GM18867 (cell line): ENCODE results near the gene SLC38A10.

ENCODE experiments used
- ATAC-seq: cut with Tn5 transposase; IDR thresholded peaks from one replicate; pipeline ENCODE4 v1.9.1; 2021; ENCODE audit warnings: mild to moderate bottlenecking, moderate library complexity; ENCODE audit not compliant: unreplicated experiment

The SLC38A10 gene

DNA sequence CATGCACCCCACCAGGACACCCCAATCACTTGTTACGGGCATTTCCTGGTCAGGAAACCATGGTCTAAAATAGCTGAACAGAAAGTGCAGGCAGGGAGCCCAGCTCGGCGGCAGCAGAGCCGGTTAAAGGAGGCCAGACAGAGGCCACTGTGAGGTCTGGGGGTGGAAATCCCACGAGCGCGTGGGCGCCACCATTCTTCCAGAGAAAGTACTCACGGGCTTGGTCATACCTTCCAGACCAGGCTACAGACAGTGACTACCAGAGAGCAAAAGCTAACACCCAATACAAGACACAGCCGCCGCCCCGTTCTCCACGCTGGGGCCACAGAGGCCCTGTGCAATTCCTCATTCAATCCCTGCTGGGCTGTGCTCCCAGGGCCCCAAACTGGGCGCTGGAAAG, 84.2 kb downstream of the SLC38A10 start:
- ATAC-seq, result no peak

DNA sequence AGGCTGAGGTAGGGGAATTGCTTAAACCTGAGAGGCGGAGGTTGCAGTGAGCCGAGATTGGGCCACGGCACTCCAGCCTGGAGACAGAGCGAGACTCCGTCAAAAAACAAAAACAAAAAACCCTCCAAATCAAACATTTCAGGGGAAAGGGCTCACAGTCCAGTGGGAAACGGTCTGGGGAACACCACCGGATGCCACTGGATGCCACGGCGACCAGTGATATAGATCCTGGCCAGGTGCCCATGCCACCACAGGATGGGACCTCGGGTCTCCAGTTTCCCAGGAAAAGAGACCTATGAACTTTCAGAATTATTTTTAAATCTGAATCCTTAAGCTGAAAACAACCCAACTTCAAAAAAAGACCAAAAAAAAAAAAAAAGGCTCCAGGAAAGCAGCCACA, 84.6 kb downstream of the SLC38A10 start:
- ATAC-seq, result no peak

DNA sequence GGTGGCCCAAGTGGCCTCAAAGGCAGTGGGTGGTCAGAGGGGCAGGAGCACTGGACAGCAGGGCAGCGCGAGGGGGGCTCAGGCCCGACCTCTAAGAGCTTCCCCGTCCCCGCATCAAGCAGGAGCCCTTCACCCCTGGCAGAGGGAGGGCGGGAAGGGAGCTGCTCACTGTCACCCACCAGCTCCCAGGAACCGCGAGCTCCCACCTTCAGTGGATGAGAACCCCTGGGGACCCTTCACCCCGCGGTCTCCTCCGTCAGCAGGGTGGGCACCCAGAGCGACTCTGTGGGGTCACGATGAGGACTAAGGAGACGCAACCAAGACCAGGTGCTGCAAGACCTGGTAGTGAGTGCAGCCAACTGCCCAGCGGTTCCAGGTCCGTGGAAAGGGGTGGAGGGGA, 86.0 kb downstream of the SLC38A10 start:
- no peak for ATAC-seq

GRCh38 chr17:81208651-81209050, 86.5 kb downstream of the SLC38A10 start:
- no peak for ATAC-seq

DNA sequence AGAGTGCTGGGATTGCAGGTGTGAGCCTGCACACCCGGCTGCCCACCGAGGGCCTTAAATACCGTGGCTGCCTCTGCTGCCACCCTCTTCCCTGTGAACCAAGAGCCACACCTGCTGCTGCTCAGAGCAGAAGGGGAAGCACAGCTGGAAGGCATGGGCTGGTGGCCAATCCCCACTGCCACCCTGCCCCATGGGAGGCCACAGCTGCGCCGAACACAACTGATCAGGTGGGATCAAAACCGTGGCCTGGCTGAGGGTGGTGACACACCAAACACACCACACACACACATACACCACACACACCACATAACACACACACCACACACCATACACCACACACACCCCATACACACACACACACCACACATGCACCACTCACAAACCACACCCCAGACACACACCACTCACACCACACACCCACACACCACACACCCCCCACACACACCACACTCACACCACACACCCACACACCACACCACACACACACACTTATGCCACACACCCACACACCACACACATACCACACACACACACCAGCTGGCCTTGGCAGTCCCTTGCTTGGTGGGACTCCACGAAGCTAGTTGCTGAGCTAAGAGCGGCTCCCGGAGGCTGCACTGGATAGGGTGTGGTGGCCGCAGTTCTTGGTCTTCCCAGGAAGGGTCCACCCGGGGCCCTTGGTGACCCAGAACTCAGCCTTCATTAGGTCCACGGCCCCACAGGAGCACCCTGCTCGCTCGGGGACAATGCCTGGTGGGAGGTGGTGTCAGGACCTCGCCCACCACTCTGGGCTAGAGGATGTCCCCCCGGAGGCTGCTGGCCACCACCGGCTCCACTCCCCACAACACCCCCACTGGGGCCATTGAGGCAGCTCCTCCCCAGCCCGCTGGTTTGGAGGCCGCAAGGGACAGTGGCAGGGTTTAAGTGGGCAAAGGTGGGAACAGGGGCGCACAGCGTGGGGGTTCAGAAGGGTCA, 87.2 kb downstream of the SLC38A10 start:
- no peak for ATAC-seq

DNA sequence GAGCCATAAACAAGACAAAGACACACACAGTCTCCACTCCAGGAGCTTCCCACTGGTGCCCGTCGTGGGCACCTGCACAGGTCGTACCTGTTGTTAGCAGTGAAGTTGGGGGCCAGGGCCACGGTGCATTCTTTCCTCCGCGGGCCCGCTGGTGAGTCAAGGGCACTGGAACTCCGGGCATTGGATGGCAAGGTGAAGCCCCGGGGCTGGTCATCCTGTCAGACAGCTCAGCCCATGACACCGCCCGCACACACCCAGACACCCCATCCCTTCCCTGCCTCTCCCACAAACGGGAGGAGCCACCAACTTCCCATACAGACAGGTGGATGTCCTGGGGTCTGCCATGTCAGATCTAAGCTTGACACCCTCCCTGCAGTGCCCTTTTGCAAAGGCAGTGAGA, 88.5 kb downstream of the SLC38A10 start:
- no peak for ATAC-seq

DNA sequence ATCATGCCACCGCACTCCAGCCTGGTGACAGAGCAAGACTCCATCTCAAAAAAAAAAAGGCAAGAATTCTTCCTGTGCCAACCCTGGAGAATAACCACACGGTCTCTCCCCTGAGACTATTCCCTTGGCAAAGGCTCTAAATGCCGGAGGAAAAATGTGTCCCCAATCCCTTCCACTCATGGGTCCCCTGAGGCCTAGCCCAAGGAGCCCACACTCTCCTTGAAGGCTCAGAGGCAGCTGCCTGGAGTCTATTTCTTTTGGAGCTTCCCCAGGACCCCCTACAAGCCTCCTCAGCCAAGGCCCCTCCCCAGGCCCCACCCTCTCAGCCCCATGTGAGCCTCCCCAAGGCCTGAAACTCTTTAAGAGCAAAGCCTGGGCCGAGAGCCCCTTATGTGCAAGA, 88.9 kb downstream of the SLC38A10 start:
- no peak for ATAC-seq

DNA sequence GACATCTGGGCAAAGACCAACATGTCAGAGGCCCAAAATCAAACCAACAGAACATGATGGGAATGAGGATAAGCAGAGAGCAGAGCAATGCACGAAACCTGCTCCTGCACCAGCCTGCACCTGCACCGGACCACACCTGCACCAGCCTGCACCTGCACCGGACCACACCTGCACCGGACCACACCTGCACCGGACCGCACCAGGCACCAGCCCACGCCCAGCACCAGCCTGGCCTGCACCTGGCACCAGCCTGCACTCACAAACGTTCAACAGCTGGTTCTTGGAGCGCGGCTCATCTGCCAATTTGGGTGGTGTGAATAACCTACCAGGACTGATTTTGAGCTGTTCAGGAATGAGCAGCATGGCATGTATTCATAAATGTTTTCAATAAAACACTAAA, 90.5 kb downstream of the SLC38A10 start:
- no peak for ATAC-seq

GRCh38 chr17:81203136-81203535, 92.0 kb downstream of the SLC38A10 start:
- no peak for ATAC-seq

- no peak for ATAC-seq
These were observed 92.8 kb downstream of the SLC38A10 start for GRCh38 chr17:81202318-81202717.

DNA sequence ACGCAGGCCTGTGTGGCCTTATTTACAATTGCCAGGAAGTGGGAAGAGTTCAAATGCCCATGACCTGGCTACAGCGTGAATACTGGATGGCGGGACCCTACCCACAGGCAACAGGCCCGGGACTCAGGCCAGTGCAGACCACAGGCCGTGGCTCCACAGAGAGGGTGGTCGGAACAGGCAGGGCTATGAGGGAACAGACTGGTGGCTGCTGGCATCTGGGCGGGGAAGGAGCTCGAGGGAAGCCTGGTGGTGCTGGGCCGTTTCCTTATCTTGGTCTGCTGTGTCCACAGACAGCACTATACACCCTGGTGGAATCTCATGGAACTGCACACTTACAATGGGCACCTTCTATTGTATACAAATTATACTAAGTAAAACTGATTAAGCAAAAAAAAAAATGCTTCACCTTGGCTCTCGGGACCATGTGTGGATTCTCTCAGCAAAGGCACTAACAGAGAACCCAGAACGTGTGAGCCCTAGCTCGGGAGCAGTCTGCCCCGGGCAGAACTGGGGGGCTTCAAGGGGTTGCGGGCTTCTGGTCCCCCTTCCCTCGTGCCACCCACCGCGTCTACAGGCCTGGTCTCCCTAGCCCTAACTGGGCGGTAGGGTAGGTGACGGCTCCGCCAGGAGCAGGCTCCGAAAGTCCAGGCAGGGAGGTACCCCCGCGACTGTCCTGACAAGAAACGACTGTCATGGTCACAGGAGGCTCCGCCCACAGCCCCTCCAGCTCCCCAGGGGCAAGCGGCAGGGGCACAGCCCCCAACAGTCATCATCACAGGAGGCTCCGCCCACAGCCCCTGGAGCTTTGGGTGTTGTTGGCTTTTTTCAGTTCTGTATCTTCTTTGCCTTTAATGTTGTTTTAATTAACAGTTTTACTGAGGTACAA, 94.2 kb downstream of the SLC38A10 start:
- ATAC-seq, result no peak

DNA sequence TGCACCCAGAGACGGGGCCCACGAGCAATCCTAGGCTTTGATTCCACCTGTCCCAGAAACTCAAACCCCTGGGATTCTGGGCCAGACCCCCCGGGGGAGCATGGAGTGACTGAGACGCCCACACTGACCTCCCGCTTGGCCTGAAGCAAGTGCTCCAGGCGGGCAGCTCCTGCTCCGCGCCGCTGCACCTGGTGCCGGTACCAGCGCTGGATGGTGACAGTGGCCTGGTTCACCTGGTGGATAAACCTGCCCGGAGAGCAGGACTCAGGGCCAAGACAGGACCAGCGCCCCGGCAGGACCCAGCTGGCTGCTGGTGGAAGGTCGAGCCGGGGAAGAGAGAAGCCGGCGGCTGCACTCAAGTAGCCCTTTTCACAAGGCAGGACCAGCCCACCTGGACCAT, 94.9 kb downstream of the SLC38A10 start:
- no peak for ATAC-seq

- ATAC-seq, result no peak
These were observed 95.7 kb downstream of the SLC38A10 start for GRCh38 chr17:81199482-81199830.

- ATAC-seq, result no peak
These were observed 96.2 kb downstream of the SLC38A10 start for GRCh38 chr17:81198826-81199481.

- no peak for ATAC-seq
These were observed 97.1 kb downstream of the SLC38A10 start for GRCh38 chr17:81197831-81198490.

- ATAC-seq, result no peak
These were observed 97.7 kb downstream of the SLC38A10 start for GRCh38 chr17:81197409-81197795.

DNA sequence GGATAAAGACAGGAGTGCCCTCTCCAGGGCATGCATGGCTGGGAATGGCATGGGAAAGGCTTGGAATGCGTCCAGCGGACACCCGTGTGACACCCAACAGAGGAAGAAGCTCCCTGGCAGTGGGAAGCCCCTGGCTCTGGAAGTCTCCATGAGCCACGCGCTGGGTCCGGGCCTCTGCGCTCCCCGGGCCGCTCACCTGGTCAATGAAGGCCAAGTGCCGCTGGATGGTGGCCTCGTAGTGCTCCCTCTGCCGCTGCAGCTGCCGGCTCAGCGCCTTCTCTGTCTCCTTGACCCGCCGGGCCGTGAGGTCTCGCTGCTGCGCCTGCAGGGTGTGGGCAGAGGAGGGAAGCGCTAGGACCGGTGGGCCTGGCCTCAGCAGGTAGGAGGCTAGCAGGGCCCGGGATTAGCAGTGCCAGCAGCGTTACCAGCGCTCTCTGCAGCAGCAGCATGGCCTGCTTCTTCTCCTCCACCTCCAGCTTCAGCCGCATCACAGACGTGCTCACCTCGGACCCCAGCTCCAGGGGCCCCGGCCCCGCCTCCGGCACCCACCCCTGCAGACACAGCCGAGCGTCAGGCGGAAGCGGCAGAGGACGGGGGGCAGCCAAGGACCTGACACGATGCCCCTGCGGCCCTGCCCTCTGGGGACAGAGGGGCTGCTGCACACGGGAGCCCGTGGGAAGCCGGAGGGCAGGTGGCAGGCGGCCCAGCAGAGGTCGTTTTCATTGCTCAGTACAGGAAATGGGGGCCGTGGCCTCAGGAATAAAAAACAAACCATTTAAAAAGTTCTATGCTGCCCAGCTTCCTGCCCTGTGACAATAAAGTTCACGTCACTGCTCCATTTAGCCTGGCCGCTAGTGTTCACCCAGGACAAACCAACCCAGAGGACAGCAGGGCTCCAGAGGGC, 98.3 kb downstream of the SLC38A10 start:
- no peak for ATAC-seq

DNA sequence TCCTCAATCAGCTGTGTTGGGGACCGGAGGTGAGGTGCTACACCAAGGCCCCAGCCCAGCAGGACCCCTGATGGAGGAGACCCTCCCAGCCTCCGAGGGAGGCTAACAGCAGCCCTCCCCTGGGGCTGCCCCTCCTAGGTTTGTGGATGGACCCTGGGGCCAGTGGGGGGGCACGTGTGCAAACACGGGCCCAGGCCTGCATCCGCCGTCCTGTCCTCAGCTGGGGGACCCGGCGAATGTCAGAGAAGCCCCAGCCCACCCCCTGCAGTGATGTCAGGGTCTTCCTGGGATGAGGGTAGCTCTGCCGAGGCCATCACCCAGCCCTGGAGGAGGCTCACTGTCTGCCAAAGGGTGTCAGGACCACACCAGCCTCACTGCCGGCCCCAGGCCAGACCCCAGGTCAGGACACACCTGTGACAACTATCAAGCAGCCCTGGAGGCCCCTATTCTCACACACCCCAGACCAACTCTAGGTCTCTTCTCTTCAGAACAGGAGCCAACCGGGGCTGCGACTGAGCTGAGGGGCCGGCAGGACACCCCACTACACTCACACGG, 99.1 kb downstream of the SLC38A10 start:
- no peak for ATAC-seq
